Transverse colon (tissue), 4 donors: ENCODE measurements around the gene CDC45.

Experiments used
- POLR2AphosphoS5 ChIP-seq, 3 donors: sonication (generic); formaldehyde crosslinking; IDR thresholded peaks; one replicate each; pipeline ENCODE4 v1.6.1; 2016; ENCODE audit warnings: antibody characterized with exemption in 3 of 3
- TF ChIP-seq, protein P1 (sequence below), 5 experiments: fragments of 200-600 bp in 3 of 5; fragments of 450-650 bp in 2 of 5; sonication (generic) in 3 of 5; IDR thresholded peaks; 1 replicate in 2 of 5; 2 replicates in 3 of 5; pipeline ENCODE4 v1.5.1; 2016 to 2017; ENCODE audit warnings: antibody characterized with exemption in 5 of 5, inconsistent platforms in 3 of 5, mild to moderate bottlenecking in 2 of 5, moderate library complexity in 1 of 5

DNA sequence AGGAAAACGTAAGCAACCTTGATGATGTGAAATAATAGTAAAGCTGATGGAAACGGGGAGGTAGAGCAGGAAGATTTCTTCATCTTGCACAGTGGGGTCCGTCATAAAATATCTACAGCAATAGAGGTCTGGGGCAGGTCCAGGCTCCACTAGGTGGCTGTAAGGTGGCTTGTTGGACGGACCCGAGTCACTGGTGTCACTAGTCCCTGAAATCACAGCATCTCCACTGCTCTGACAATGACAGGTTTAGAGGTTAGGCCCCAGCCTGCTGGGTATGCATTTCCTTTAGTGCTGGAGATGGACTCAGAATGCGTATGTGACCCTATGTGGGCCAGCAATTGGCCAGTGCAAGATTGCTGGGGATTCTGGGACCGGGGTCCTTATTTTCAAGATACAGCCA, 69.7 kb downstream of the CDC45 start:
- TF ChIP-seq POLR2AphosphoS5 (IDR thresholded peaks at IDR 0.05), result no peak
- TF ChIP-seq, protein P1, sequence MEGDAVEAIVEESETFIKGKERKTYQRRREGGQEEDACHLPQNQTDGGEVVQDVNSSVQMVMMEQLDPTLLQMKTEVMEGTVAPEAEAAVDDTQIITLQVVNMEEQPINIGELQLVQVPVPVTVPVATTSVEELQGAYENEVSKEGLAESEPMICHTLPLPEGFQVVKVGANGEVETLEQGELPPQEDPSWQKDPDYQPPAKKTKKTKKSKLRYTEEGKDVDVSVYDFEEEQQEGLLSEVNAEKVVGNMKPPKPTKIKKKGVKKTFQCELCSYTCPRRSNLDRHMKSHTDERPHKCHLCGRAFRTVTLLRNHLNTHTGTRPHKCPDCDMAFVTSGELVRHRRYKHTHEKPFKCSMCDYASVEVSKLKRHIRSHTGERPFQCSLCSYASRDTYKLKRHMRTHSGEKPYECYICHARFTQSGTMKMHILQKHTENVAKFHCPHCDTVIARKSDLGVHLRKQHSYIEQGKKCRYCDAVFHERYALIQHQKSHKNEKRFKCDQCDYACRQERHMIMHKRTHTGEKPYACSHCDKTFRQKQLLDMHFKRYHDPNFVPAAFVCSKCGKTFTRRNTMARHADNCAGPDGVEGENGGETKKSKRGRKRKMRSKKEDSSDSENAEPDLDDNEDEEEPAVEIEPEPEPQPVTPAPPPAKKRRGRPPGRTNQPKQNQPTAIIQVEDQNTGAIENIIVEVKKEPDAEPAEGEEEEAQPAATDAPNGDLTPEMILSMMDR (IDR thresholded peaks at IDR 0.05), result no peak
